ENCODE measurements around the gene C22orf39.

Gene C22orf39

GRCh38 chr22:19476023-19476422, 28.5 kb upstream of the C22orf39 start:
- no peak for DNase-seq

GRCh38 chr22:19473578-19473977, 26.1 kb upstream of the C22orf39 start:
- no peak for DNase-seq

- DNase-seq = no peak
Measured at GRCh38 chr22:19472233-19472632, 24.7 kb upstream of the C22orf39 start.

GRCh38 chr22:19471572-19471971, 24.1 kb upstream of the C22orf39 start:
- DNase-seq = no peak

- DNase-seq = no peak
Measured at GRCh38 chr22:19470010-19470409, 22.5 kb upstream of the C22orf39 start.

GRCh38 chr22:19469421-19469820, 21.9 kb upstream of the C22orf39 start:
- DNase-seq = no peak

- DNase-seq = no peak
Measured at GRCh38 chr22:19467912-19468311, 20.4 kb upstream of the C22orf39 start.

- no peak for DNase-seq
Measured at GRCh38 chr22:19466848-19467752, 19.6 kb upstream of the C22orf39 start.

GRCh38 chr22:19466126-19466716, 18.7 kb upstream of the C22orf39 start:
- no peak for DNase-seq

- no peak for DNase-seq
Measured at GRCh38 chr22:19464975-19465374, 17.5 kb upstream of the C22orf39 start.

- DNase-seq = no peak
Measured at GRCh38 chr22:19464546-19464945, 17.0 kb upstream of the C22orf39 start.

- DNase-seq = no peak
Measured at GRCh38 chr22:19463491-19464469, 16.3 kb upstream of the C22orf39 start.

GRCh38 chr22:19463008-19463407, 15.5 kb upstream of the C22orf39 start:
- no peak for DNase-seq

- DNase-seq = no peak
Measured at GRCh38 chr22:19461506-19461905, 14.0 kb upstream of the C22orf39 start.

GRCh38 chr22:19460036-19460435, 12.5 kb upstream of the C22orf39 start:
- no peak for DNase-seq

- DNase-seq = no peak
Measured at GRCh38 chr22:19457828-19458428, 10.4 kb upstream of the C22orf39 start.

GRCh38 chr22:19456541-19456940, 9.0 kb upstream of the C22orf39 start:
- no peak for DNase-seq

- no peak for DNase-seq
Measured at GRCh38 chr22:19455585-19456370, 8.3 kb upstream of the C22orf39 start.

- no peak for DNase-seq
Measured at GRCh38 chr22:19455033-19455432, 7.5 kb upstream of the C22orf39 start.

GRCh38 chr22:19454156-19454555, 6.6 kb upstream of the C22orf39 start:
- DNase-seq = no peak

- DNase-seq = no peak
Measured at GRCh38 chr22:19453718-19454117, 6.2 kb upstream of the C22orf39 start.

GRCh38 chr22:19451570-19451969, 4.1 kb upstream of the C22orf39 start:
- no peak for DNase-seq
